Epidermal melanocyte (primary cell): Measurements from ENCODE around the gene G6PC3.
"Not testable (repeated sequence)": the region's sequence is repeated elsewhere in the genome, so short reads cannot be mapped to it uniquely, and the experiment has no call there.

Experiments
- DNase-seq: peaks from one replicate; pipeline ENCODE4 v3.0.0; 2011; ENCODE audit warnings: low spot score; ENCODE audit not compliant: insufficient read length

The G6PC3 gene

DNA sequence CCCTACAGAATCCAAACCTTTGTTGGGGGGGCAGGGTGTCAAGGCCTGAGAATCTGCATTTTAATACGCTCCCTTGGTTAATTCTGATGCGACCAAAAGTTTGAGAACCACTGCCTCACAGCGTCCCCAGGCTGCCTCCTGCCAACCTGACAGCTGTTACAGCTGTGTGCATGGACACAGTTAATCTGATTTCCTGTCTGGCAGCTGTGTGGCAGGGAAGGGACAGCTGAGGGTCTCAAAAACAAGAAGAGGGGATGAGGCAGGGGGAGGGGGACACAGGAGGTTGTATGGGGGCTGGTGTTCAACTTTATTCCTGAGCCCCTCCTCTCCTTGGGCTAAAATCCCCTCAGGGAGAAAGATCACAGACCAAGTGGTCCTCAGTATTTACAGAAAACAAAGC lies 35.4 kb downstream of the G6PC3 start:
- no peak for DNase-seq

DNA sequence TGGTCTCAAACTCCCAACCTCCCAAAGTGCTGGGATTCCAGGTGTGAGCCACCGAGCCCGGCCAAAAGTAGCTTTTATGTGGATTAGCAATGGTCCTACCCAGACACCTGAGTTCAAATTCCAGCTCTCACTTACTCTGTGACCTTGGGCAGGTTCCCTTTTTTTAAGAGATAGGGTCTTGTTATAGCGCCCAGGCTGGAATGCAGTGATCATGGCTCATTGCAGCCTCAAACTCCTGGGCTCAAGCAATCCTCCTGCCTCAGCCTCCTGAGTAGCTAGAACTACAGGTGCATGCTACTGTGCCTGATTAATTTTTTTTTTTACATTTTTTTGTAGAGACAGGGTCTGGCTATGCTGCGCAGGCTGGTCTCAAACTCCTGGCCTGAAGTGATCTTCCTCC lies 36.3 kb downstream of the G6PC3 start:
- DNase-seq = no peak

DNA sequence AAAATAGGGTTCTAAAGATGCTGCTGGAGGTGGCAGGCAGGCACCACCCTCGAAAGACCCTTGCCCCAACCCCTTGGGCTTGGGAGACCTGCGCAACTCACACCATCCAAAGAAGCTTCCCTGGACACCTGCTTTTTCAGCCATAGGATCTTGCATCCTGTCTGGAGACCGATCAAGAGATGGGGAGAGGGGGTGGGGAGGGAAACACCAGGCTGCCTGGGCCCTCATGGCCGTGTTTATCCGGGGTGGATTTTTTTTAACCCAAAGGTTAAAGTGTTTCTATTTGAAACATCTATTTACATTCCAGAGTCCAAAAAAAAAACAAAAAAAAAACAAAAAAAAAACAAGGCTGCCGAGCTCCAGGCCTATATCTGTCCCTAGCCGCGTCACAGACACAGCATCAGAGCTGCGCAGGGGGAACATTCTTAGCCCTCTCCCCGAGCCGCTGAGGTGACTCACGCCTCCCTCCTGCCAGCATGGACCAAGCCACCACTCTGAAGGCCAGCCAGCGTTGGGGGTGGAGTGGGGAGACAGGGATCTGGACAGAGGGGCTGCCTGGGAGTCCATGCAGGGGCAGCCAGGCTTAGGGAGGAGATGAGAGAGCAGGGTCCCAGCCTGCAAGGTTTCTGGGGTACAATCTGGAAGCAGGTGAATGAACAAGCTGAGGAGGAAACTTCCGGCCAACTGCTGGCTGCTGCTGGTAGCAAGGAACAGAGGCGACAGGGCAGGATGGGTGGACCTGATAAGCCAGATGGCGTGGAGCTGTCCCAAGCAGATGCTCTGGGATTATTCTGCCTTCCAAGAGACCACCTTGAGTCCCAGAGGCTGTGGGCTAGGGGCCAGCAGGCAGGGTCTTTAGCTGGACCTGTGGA lies 38.1 kb downstream of the G6PC3 start:
- DNase-seq = peak; percentile 48

GRCh38 chr17:44109312-44109630 lies 38.7 kb downstream of the G6PC3 start:
- DNase-seq = no peak

- no peak for DNase-seq
Observed at GRCh38 chr17:44110011-44110686, 39.6 kb downstream of the G6PC3 start.

DNA sequence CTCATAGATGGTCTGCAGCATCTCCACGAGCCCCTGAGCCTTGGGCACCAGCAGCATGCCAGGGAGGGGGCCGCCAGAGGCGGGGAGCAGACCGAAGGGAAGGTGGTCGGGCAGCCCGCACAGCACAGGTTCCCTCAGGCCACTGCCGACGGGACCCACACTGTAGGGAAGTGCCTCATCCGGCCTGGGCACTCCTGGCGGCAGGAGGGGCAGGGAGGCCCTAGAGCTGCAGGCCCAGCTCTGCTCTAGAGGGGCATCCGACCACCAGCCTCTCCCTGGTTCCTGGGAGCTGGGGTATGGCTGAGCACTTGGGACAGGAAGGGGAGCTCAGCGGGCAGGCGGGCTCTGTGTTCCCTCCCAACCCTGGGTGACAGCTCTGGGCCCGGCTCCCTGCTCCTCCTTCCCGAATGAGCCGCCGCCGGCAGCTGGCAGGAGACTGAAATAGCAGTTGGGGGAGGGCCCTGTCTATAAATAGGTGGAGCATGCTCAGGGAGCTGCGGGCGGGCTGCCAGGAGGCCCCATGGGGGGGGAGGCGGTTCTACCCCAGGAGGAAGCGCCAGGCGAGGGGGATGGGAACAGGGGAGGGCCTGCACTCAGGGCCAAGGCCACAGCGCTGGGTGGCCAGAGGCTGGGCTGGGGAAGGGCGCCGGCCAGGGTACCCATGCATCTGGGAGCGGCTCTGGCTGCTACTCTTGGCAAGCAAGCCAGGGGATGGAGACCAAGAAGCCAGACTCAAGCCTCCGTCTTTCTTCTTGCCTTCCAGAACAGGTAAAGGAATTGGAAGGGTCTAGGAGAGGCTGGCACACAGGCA lies 40.5 kb downstream of the G6PC3 start:
- DNase-seq = peak; percentile 95

DNA sequence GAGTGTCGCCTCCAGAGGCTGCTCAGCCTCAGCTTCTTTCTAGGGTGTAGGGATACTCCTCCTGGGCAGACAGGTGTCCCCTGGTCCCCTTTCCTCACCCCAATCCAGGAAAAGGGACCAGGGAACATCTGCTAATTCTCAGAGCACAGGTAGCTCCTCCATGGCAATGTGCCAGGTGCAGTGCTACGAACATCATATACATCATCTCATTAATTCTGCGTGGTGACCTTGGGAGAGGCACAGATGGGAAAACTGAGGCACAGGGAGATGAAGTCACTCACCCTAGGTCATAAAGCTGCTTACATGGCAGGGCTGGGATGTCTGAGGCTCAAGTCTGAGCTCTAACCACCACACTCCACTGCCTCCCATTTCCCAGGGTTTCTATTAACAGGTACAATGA lies 41.2 kb downstream of the G6PC3 start:
- DNase-seq = no peak

- DNase-seq = no peak
Observed at GRCh38 chr17:44112284-44113280, 42.0 kb downstream of the G6PC3 start.

GRCh38 chr17:44113382-44113781 lies 42.8 kb downstream of the G6PC3 start:
- DNase-seq = no peak

- no peak for DNase-seq
Observed at GRCh38 chr17:44113868-44114840, 43.6 kb downstream of the G6PC3 start.

DNA sequence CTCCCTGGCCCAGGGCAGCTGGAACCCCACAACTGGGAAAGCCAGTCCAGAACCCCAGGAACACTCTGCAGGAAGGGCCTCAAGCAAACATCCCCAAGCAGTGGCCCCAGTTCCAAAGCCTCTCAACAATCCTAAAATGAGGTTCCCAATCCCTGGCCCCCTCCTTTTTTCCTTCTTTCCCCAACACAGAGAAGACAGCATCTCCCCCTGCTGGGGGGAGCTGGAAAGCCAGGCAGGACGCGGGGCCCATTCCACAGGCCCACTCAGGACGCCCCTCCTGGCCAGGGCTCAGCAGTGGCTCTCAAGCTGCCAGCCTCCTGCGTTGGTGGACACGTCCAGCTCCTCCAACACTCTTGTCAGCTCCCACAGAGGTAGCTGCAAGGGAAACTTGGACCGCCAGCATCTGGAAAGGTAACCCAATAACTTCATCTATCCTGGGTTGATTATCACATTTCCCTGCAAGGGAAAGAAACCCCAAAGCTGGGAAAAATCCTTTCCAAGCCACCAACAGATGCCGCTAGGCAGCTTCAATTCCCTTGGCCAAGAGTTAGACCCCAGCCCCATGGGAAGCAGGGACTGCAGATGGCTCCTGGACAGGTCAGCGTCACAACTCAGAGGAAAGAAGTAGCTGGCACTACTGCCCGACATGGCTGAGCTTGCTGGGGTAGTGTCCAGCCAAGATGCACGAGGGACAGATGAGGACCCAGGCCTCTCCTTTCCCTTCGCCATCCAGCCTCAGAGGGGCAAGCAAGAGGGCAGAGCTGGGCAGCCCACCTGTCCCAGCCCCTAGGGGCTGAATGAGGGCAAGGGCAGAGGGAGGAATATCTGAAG lies 45.3 kb downstream of the G6PC3 start:
- peak; percentile 43 for DNase-seq

DNA sequence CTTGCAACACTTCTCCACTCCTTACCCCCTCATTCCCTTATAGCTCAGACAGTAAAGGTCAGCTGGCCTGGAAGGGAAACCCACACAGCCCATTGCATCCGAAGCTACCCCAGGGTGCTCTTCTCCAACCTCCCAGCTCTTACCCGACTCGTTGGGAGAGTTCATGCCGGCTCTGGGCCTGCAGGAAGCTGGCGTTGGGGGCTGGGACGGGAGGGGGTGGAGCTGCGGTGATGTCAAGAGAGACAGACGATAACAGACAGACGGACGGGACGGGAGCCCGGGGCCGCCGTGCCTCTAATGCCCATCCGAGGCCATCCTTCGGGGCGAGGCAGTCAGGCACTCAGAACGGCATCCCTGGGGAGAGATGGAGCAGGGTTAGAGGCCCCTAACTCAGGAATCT lies 46.8 kb downstream of the G6PC3 start:
- DNase-seq = no peak

DNA sequence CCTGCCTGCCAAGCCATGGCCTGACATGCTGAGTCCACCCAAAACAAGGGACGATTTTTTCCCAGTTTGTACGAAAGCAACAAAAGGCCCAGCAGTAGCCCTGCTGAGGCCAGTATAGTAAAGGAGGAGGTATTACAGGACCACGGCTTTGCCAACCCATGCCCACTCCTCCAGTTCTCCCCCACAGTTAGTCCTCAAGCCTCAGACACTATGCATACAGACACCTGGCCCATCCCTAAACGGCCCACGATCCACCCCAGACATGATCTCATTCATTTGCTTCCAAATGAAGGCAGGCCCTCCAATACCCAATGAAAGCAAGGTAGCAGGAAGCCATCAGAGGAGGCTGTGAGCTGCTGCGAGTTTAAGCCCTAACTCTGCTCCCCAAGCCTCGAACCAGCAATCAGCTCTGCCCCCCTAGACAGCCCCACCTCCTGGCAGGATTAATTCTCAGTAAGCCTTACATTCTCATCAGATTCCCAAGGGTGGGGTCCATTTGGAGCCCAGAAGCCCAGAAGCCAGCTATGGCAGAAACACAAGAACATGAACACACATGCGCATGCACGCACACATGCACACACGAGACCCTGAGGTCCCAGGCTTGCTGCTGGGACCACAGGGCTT lies 48.0 kb downstream of the G6PC3 start:
- DNase-seq = no peak

DNA sequence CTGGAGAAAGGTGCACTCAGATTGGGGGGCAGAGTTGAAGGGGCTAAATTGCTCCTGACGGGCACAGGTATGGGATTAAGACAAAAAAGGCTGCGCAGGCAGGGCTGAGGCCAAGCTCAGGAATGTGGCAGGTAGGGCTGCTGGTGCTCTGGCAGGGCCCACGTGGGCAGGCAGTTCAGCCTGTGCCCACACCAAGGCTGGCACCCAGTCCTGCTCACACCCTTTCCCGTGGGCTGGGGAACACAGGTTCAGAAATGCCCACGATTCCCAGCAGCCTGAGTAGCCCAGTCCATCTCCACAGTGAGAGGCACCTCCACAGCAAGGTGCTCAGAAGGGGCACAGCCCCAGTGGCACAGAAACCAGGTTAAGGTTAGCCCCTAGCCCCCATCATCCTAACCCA lies 48.5 kb downstream of the G6PC3 start:
- no peak for DNase-seq

DNA sequence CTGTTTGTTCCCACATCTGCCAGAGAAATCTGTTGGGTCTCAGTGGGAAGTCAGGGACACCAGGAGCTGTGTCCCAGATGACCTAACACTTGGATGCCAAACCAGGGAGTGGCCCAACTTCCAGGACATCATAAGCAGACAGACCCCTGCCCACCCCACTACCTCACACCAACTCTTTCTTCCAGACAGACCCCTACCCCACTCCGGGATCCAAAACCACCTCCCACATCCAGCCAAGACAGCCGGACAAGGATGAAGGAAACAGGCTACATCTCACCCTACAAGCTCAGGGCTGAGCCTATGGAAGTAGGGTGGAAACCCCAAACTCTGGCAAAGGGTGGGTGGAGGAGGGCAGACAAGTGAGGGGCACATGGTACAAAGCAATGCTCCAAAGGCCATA lies 49.3 kb downstream of the G6PC3 start:
- no peak for DNase-seq

GRCh38 chr17:44120281-44120680 lies 49.7 kb downstream of the G6PC3 start:
- not testable (repeated sequence) for DNase-seq

GRCh38 chr17:44120851-44121605 lies 50.5 kb downstream of the G6PC3 start:
- DNase-seq = no peak
